Measurements from ENCODE around the gene LRRC39.
A peak's percentile ranks its signal among the peaks of the same experiment; 100 is the strongest.

The LRRC39 gene

GRCh38 chr1:100188617-100189016, 10.6 kb upstream of the LRRC39 start:
- Histone ChIP-seq H3K4me3 (ENCODE audit: low read length) (no peak overlapping the region), H3K27ac (ENCODE audit: low read depth, low read length) (peak overlapping the region; percentile 74), H3K9ac (ENCODE audit: low read length) (no peak overlapping the region)

GRCh38 chr1:100187912-100188311, 9.9 kb upstream of the LRRC39 start:
- Histone ChIP-seq H3K4me1 (ENCODE audit: control insufficient read depth, insufficient read depth, low read length) (peaks cover 17% of the 10 kb centered on the region), H3K27ac (ENCODE audit: low read depth, low read length) (no peak overlapping the region)

More at GRCh38 chr1:100188617-100189016, 10.6 kb upstream of the LRRC39 start:
- Histone ChIP-seq H3K27me3 (ENCODE audit: control insufficient read depth, insufficient read depth, low read length) (no peaks in the 10 kb centered on the region), H3K4me1 (ENCODE audit: control insufficient read depth, insufficient read depth, low read length) (peaks cover 17% of the 10 kb centered on the region), H3K36me3 (ENCODE audit: control insufficient read depth, insufficient read depth, low read length) (peaks cover 2% of the 10 kb centered on the region)

GRCh38 chr1:100184536-100184935, 6.5 kb upstream of the LRRC39 start:
- Histone ChIP-seq H3K27me3 (ENCODE audit: control insufficient read depth, insufficient read depth, low read length) (no peaks in the 10 kb centered on the region), H3K36me3 (ENCODE audit: control insufficient read depth, insufficient read depth, low read length) (no peaks in the 10 kb centered on the region), H3K27ac (ENCODE audit: low read depth, low read length) (no peak overlapping the region), H3K9ac (ENCODE audit: low read length) (no peak overlapping the region), H3K4me1 (ENCODE audit: control insufficient read depth, insufficient read depth, low read length) (peaks cover 17% of the 10 kb centered on the region), H3K4me3 (ENCODE audit: low read length) (no peak overlapping the region)

More at GRCh38 chr1:100187912-100188311, 9.9 kb upstream of the LRRC39 start:
- peaks cover 2% of the 10 kb centered on the region for H3K36me3 ChIP-seq (ENCODE audit: control insufficient read depth, insufficient read depth, low read length)
- no peak overlapping the region for H3K4me3 ChIP-seq (ENCODE audit: low read length)
- no peaks in the 10 kb centered on the region for H3K27me3 ChIP-seq (ENCODE audit: control insufficient read depth, insufficient read depth, low read length)
- H3K9ac ChIP-seq (ENCODE audit: low read length): no peak overlapping the region

GRCh38 chr1:100183370-100183769, 5.3 kb upstream of the LRRC39 start:
- no peaks in the 10 kb centered on the region for H3K36me3 ChIP-seq (ENCODE audit: control insufficient read depth, insufficient read depth, low read length)
- H3K4me1 ChIP-seq (ENCODE audit: control insufficient read depth, insufficient read depth, low read length): peaks cover 6% of the 10 kb centered on the region
- no peaks in the 10 kb centered on the region for H3K27me3 ChIP-seq (ENCODE audit: control insufficient read depth, insufficient read depth, low read length)
- no peak overlapping the region for H3K27ac ChIP-seq (ENCODE audit: low read depth, low read length)
- H3K4me3 ChIP-seq (ENCODE audit: low read length): no peak overlapping the region
- no peak overlapping the region for H3K9ac ChIP-seq (ENCODE audit: low read length)

- Histone ChIP-seq H3K27ac (ENCODE audit: low read depth, low read length) (no peak overlapping the region), H3K27me3 (ENCODE audit: control insufficient read depth, insufficient read depth, low read length) (no peaks in the 10 kb centered on the region), H3K4me1 (ENCODE audit: control insufficient read depth, insufficient read depth, low read length) (peaks cover 2% of the 10 kb centered on the region), H3K9ac (ENCODE audit: low read length) (no peak overlapping the region), H3K4me3 (ENCODE audit: low read length) (no peak overlapping the region), H3K36me3 (ENCODE audit: control insufficient read depth, insufficient read depth, low read length) (no peaks in the 10 kb centered on the region)
These were observed 588 bp downstream of the LRRC39 start for GRCh38 chr1:100177295-100178041.

- Histone ChIP-seq H3K27ac (ENCODE audit: low read depth, low read length) (no peak overlapping the region), H3K36me3 (ENCODE audit: control insufficient read depth, insufficient read depth, low read length) (no peaks in the 10 kb centered on the region), H3K9ac (ENCODE audit: low read length) (no peak overlapping the region), H3K4me1 (ENCODE audit: control insufficient read depth, insufficient read depth, low read length) (no peaks in the 10 kb centered on the region), H3K27me3 (ENCODE audit: control insufficient read depth, insufficient read depth, low read length) (no peaks in the 10 kb centered on the region), H3K4me3 (ENCODE audit: low read length) (no peak overlapping the region)
These were observed 10.0 kb downstream of the LRRC39 start for GRCh38 chr1:100168051-100168450.

- no peak overlapping the region for H3K4me3 ChIP-seq (ENCODE audit: low read length)
- H3K4me1 ChIP-seq (ENCODE audit: control insufficient read depth, insufficient read depth, low read length): no peaks in the 10 kb centered on the region
- no peaks in the 10 kb centered on the region for H3K36me3 ChIP-seq (ENCODE audit: control insufficient read depth, insufficient read depth, low read length)
- H3K9ac ChIP-seq (ENCODE audit: low read length): no peak overlapping the region
- no peak overlapping the region for H3K27ac ChIP-seq (ENCODE audit: low read depth, low read length)
- H3K27me3 ChIP-seq (ENCODE audit: control insufficient read depth, insufficient read depth, low read length): no peaks in the 10 kb centered on the region
These were observed 13.4 kb downstream of the LRRC39 start for GRCh38 chr1:100164702-100165101.

- no peaks in the 10 kb centered on the region for H3K4me1 ChIP-seq (ENCODE audit: control insufficient read depth, insufficient read depth, low read length)
- no peak overlapping the region for H3K9ac ChIP-seq (ENCODE audit: low read length)
- H3K27ac ChIP-seq (ENCODE audit: low read depth, low read length): no peak overlapping the region
- no peak overlapping the region for H3K4me3 ChIP-seq (ENCODE audit: low read length)
- no peaks in the 10 kb centered on the region for H3K36me3 ChIP-seq (ENCODE audit: control insufficient read depth, insufficient read depth, low read length)
- H3K27me3 ChIP-seq (ENCODE audit: control insufficient read depth, insufficient read depth, low read length): no peaks in the 10 kb centered on the region
These were observed 13.8 kb downstream of the LRRC39 start for GRCh38 chr1:100164216-100164615.

- Histone ChIP-seq H3K27ac (ENCODE audit: low read depth, low read length) (no peak overlapping the region), H3K36me3 (ENCODE audit: control insufficient read depth, insufficient read depth, low read length) (no peaks in the 10 kb centered on the region), H3K4me1 (ENCODE audit: control insufficient read depth, insufficient read depth, low read length) (no peaks in the 10 kb centered on the region), H3K9ac (ENCODE audit: low read length) (no peak overlapping the region), H3K27me3 (ENCODE audit: control insufficient read depth, insufficient read depth, low read length) (no peaks in the 10 kb centered on the region), H3K4me3 (ENCODE audit: low read length) (no peak overlapping the region)
These were observed 15.2 kb downstream of the LRRC39 start for GRCh38 chr1:100162881-100163280.

GRCh38 chr1:100152271-100152670, 25.8 kb downstream of the LRRC39 start:
- Histone ChIP-seq H3K9ac (ENCODE audit: low read length) (no peak overlapping the region), H3K27ac (ENCODE audit: low read depth, low read length) (no peak overlapping the region), H3K4me1 (ENCODE audit: control insufficient read depth, insufficient read depth, low read length) (no peaks in the 10 kb centered on the region), H3K36me3 (ENCODE audit: control insufficient read depth, insufficient read depth, low read length) (peaks cover 1% of the 10 kb centered on the region), H3K27me3 (ENCODE audit: control insufficient read depth, insufficient read depth, low read length) (no peaks in the 10 kb centered on the region), H3K4me3 (ENCODE audit: low read length) (no peak overlapping the region)

GRCh38 chr1:100151679-100152078, 26.4 kb downstream of the LRRC39 start:
- Histone ChIP-seq H3K9ac (ENCODE audit: low read length) (no peak overlapping the region), H3K36me3 (ENCODE audit: control insufficient read depth, insufficient read depth, low read length) (peaks cover 3% of the 10 kb centered on the region), H3K4me1 (ENCODE audit: control insufficient read depth, insufficient read depth, low read length) (no peaks in the 10 kb centered on the region), H3K27me3 (ENCODE audit: control insufficient read depth, insufficient read depth, low read length) (no peaks in the 10 kb centered on the region), H3K27ac (ENCODE audit: low read depth, low read length) (no peak overlapping the region), H3K4me3 (ENCODE audit: low read length) (no peak overlapping the region)

- Histone ChIP-seq H3K36me3 (ENCODE audit: control insufficient read depth, insufficient read depth, low read length) (peaks cover 14% of the 10 kb centered on the region), H3K4me3 (ENCODE audit: low read length) (no peak overlapping the region), H3K4me1 (ENCODE audit: control insufficient read depth, insufficient read depth, low read length) (no peaks in the 10 kb centered on the region), H3K27me3 (ENCODE audit: control insufficient read depth, insufficient read depth, low read length) (no peaks in the 10 kb centered on the region), H3K27ac (ENCODE audit: low read depth, low read length) (no peak overlapping the region), H3K9ac (ENCODE audit: low read length) (no peak overlapping the region)
These were observed 30.2 kb downstream of the LRRC39 start for GRCh38 chr1:100147875-100148274.

GRCh38 chr1:100146958-100147357, 31.1 kb downstream of the LRRC39 start:
- Histone ChIP-seq H3K4me3 (ENCODE audit: low read length) (no peak overlapping the region), H3K9ac (ENCODE audit: low read length) (no peak overlapping the region), H3K4me1 (ENCODE audit: control insufficient read depth, insufficient read depth, low read length) (no peaks in the 10 kb centered on the region), H3K36me3 (ENCODE audit: control insufficient read depth, insufficient read depth, low read length) (peaks cover 18% of the 10 kb centered on the region), H3K27ac (ENCODE audit: low read depth, low read length) (no peak overlapping the region), H3K27me3 (ENCODE audit: control insufficient read depth, insufficient read depth, low read length) (no peaks in the 10 kb centered on the region)
